GM12878 (cell line): ENCODE measurements around the gene PREB. TPM values are rescaled to one million over a fixed set of nuclear protein-coding genes. Genes with fewer than 3 reads are reported as not detected.

Source experiments
- ATAC-seq: fragments of 200-7000 bp; cut with Tn5 transposase; 3 replicates; pipeline ENCODE4 v1.9.1; 2020; ENCODE audit warnings: mild to moderate bottlenecking, moderate library complexity
- BruUV-seq: library from RNA; stranded (reverse); fragments of 400-500 nt; replicated peaks from 2 replicates; lab custom pipeline; 2021; lab: Mats Ljungman, UMichigan
- CTCF ChIA-PET: fragments of 300-600 bp; sonication (Branson Sonifier 250); formaldehyde crosslinking; extraction: SDS; loops from one replicate; lab custom pipeline; 2021; ENCODE audit warnings: inconsistent platforms; lab: Yijun Ruan, JAX
- POLR2A ChIA-PET: fragments of 350-600 bp; formaldehyde crosslinking; extraction: SDS; loops from one replicate; lab custom pipeline; 2021; ENCODE audit warnings: inconsistent platforms; lab: Charles Lee
- RAD21 ChIA-PET: fragments of 300-600 bp; sonication (Branson Sonifier 250); formaldehyde crosslinking; loops from one replicate; lab custom pipeline; 2023; ENCODE audit warnings: antibody characterized with exemption; ENCODE audit not compliant: unreplicated experiment; lab: Charles Lee
- SMC1A ChIA-PET: fragments of 300-600 bp; sonication (Branson Sonifier 250); formaldehyde crosslinking; loops from one replicate; lab custom pipeline; 2023; ENCODE audit not compliant: unreplicated experiment, uncharacterized antibody; lab: Charles Lee
- DNase-seq: peaks from one replicate; pipeline ENCODE4 v3.0.0-alpha.2; 2011; ENCODE audit warnings: low read depth, low spot score
- FAIRE-seq: peaks from 3 replicates; lab custom pipeline; 2011; peaks lifted over from hg19 to GRCh38; lab: Jason Lieb, UNC
- H2AFZ ChIP-seq: 2 replicates; pipeline ENCODE4 v1.6.0; 2011; ENCODE audit warnings: low read depth, low read length, control low read depth; ENCODE audit not compliant: control insufficient read depth
- H3K27ac ChIP-seq: 2 replicates; pipeline ENCODE4 v1.5.1; 2011; ENCODE audit warnings: control low read depth; ENCODE audit not compliant: control insufficient read depth, insufficient read depth
- H3K27me3 ChIP-seq, 2 experiments: replicated peaks in 1 of 2; 2 replicates each; pipeline versions ENCODE4 v1.6.0 to v1.6.1; 2011; ENCODE audit warnings: low read length in 1 of 2; ENCODE audit not compliant: control insufficient read depth in 2 of 2, insufficient read depth in 2 of 2
- H3K36me3 ChIP-seq, 2 experiments: 2 replicates each; pipeline ENCODE4 v1.5.1; 2011; ENCODE audit warnings: low read length in 1 of 2; ENCODE audit not compliant: control insufficient read depth in 2 of 2, insufficient read depth in 2 of 2
- H3K4me1 ChIP-seq: 2 replicates; pipeline ENCODE4 v1.6.1; 2011; ENCODE audit warnings: mild to moderate bottlenecking, low read length, moderate library complexity, mixed read lengths; ENCODE audit not compliant: control insufficient read depth, insufficient read depth
- H3K4me2 ChIP-seq: 2 replicates; pipeline ENCODE4 v1.6.0; 2011; ENCODE audit warnings: control low read depth; ENCODE audit not compliant: control insufficient read depth, insufficient read depth
- H3K4me3 ChIP-seq: fragments of 200-600 bp; sonication (generic); 2 replicates; pipeline ENCODE4 v1.5.1; 2016
- H3K79me2 ChIP-seq: 2 replicates; pipeline ENCODE4 v1.6.0; 2011; ENCODE audit warnings: low read length; ENCODE audit not compliant: control insufficient read depth, insufficient read depth
- H3K9ac ChIP-seq: 2 replicates; pipeline ENCODE4 v1.8.0; 2011; ENCODE audit warnings: low read length, control low read depth, mixed read lengths; ENCODE audit not compliant: control insufficient read depth, insufficient read depth
- H3K9me3 ChIP-seq: replicated peaks from 3 replicates; pipeline ENCODE4 v1.5.1; 2011; ENCODE audit warnings: mild to moderate bottlenecking, low read length; ENCODE audit not compliant: control insufficient read depth, insufficient read depth
- H4K20me1 ChIP-seq: 2 replicates; pipeline ENCODE4 v1.6.0; 2011; ENCODE audit not compliant: control insufficient read depth, insufficient read depth
- CREB1 ChIP-seq: IDR thresholded peaks from 2 replicates; pipeline ENCODE4 v1.6.1; 2012; ENCODE audit warnings: low read depth, mild to moderate bottlenecking, inconsistent platforms
- ELK1 ChIP-seq: IDR thresholded peaks from 2 replicates; pipeline ENCODE4 v1.6.1; 2012; ENCODE audit warnings: low read depth, low read length, improper control_type of control experiment
- ESRRA ChIP-seq: IDR thresholded peaks from 2 replicates; pipeline ENCODE4 v1.6.1; 2012; ENCODE audit warnings: mild to moderate bottlenecking, low read length, improper control_type of control experiment
- NKRF ChIP-seq: fragments of 450-650 bp; conservative IDR thresholded peaks from 2 replicates; pipeline ENCODE4 v1.6.1; 2017; ENCODE audit warnings: mild to moderate bottlenecking, moderate library complexity
- NR2C1 ChIP-seq: fragments of 450-650 bp; IDR thresholded peaks from 2 replicates; pipeline ENCODE4 v1.6.1; 2017; ENCODE audit warnings: antibody characterized with exemption, mild to moderate bottlenecking, moderate library complexity
- POLR2AphosphoS5 ChIP-seq: IDR thresholded peaks from 2 replicates; pipeline ENCODE4 v1.6.1; 2011; ENCODE audit warnings: mild to moderate bottlenecking, low read length, inconsistent platforms
- SMC3 ChIP-seq: IDR thresholded peaks from 2 replicates; pipeline ENCODE4 v1.6.1; 2011; ENCODE audit warnings: low read length, improper control_type of control experiment, borderline replicate concordance
- SP1 ChIP-seq: IDR thresholded peaks from one replicate; pipeline ENCODE4 v1.6.1; 2011; ENCODE audit warnings: low read depth, low read length
- SREBF1 ChIP-seq: IDR thresholded peaks from 2 replicates; pipeline ENCODE4 v1.6.1; 2012; ENCODE audit warnings: mild to moderate bottlenecking, low read length
- YBX1 ChIP-seq: fragments of 450-650 bp; IDR thresholded peaks from 2 replicates; pipeline ENCODE4 v1.6.1; 2016; ENCODE audit warnings: antibody characterized with exemption
- ZBED1 ChIP-seq: IDR thresholded peaks from 2 replicates; pipeline ENCODE4 v1.6.1; 2016; ENCODE audit warnings: borderline replicate concordance
- ZBTB33 ChIP-seq: fragments of 450-650 bp; IDR thresholded peaks from 2 replicates; pipeline ENCODE4 v1.6.1; 2017; ENCODE audit warnings: mild to moderate bottlenecking
- ZNF207 ChIP-seq: fragments of 450-650 bp; IDR thresholded peaks from 2 replicates; pipeline ENCODE4 v1.6.1; 2014; ENCODE audit warnings: antibody characterized with exemption, mild to moderate bottlenecking, borderline replicate concordance
- WGBS: methylation state at CpG from one replicate; pipeline ENCODE4 v1.1.6; 2016; ENCODE audit warnings: low lambda C conversion rate; ENCODE audit not compliant: insufficient replicate concordance, insufficient coverage; ENCODE audit errors: missing lambda C conversion rate; 5-methylcytosine and 5-hydroxymethylcytosine counted together
- in situ Hi-C: fragments of 300-500 bp; cut with MboI; formaldehyde crosslinking; loops from 9 replicates; pipeline ENCODE4 v1.14.3; 2018; ENCODE audit warnings: mixed read lengths
- intact Hi-C: fragments of 100-400 bp; cut with micrococcal nuclease; formaldehyde crosslinking; loops from one replicate; pipeline ENCODE4 v1.14.2; 2022; ENCODE audit not compliant: unreplicated experiment
- polyA plus RNA-seq, 11 experiments: library from polyadenylated mRNA; depleted of rRNA in 4 of 11; unstranded in 6 of 11; stranded (reverse) in 5 of 11; fragments of >200 nt; fragmentation: Nextera tagmentation in 4 of 11; fragmentation: Illumina TruSeq in 1 of 11; extraction: Ambion mirVana in 4 of 11; extraction: Trizol in 1 of 11; gene quantifications; 1 replicate in 1 of 11; 2 replicates in 10 of 11; pipeline versions ENCODE4 v1.2.1 to v1.2.3, GENCODE V29; 2011 to 2016; ENCODE audit warnings: inconsistent platforms in 2 of 11, missing spikeins in 2 of 11, low read depth in 1 of 11
- total RNA-seq, 4 experiments: library from RNA; depleted of rRNA in 3 of 4; stranded (reverse); fragments of >200 nt in 3 of 4; fragmentation: Illumina TruSeq in 1 of 4; extraction: Trizol in 1 of 4; gene quantifications; 2 replicates each; pipeline versions ENCODE4 v1.2.1 to v1.2.3, GENCODE V29; 2013 to 2021

Gene PREB
- total and polyA plus RNA-seq, 10 of the 15 experiments (the other 5 are each of a cell fraction or from before 2014, with no cell fraction given) = 26.3 to 101 (median 52.7) TPM

- no peaks in the 10 kb centered on the region for H3K9me3 ChIP-seq
- BruUV-seq = no TSS peak
- H2AFZ ChIP-seq = no peak overlapping the region
- H3K27ac ChIP-seq = no peak overlapping the region
- H3K9ac ChIP-seq = no peak overlapping the region
- H3K79me2 ChIP-seq = no peaks in the 10 kb centered on the region
- H3K4me2 ChIP-seq = no peak overlapping the region
- ATAC-seq (no peak), FAIRE-seq (no peak)
- peaks cover 6% of the 10 kb centered on the region; the same call in 1 of the 2 replicates for H3K4me1 ChIP-seq
- H4K20me1 ChIP-seq = no peaks in the 10 kb centered on the region
- no peaks in the 10 kb centered on the region; a peak in 1 of 4 replicates for H3K27me3 ChIP-seq
- WGBS = 34% methylated on average over 15 of the region's 15 CpGs
- no peaks in the 10 kb centered on the region for H3K36me3 ChIP-seq
- no peak for TF ChIP-seq ZNF207
- no peak for TF ChIP-seq SP1
- no peak for TF ChIP-seq YBX1
- TF ChIP-seq NR2C1 = no peak
- no peak for TF ChIP-seq SMC3
- TF ChIP-seq ZBED1 = no peak
- no peak for TF ChIP-seq SREBF1
- no peak for TF ChIP-seq CREB1
- no peak for TF ChIP-seq POLR2AphosphoS5
- TF ChIP-seq ESRRA = no peak
- TF ChIP-seq ELK1 = no peak
- no peak for TF ChIP-seq ZBTB33
- TF ChIP-seq NKRF = no peak
- TF ChIP-seq, all 136 proteins: peak for 0
- RAD21 ChIA-PET = no interaction called here
- no peak overlapping the region for H3K4me3 ChIP-seq
- POLR2A ChIA-PET = interaction anchor here (1.0 kb wide), 1 partner anchor 10 kb away, joined by 3 read pairs; no protein-coding TSS in a partner anchor
- CTCF ChIA-PET = interaction anchor here (0.6 to 0.7 kb wide), 2 partner anchors 68 to 102 kb away, joined by 3 read pairs; no protein-coding TSS in a partner anchor
- SMC1A ChIA-PET = interaction anchor here (2.0 kb wide), 1 partner anchor 78 kb away, joined by 4 read pairs; no protein-coding TSS in a partner anchor
- no peak for DNase-seq
- intact Hi-C loops (loop anchor here (10.0 kb wide), 1 partner anchor 107 kb away; the partner anchor contains the start of gene TRIM54), in situ Hi-C loops (no loop called here)
Observed at GRCh38 chr2:27177441-27178351, 43.3 kb upstream of the PREB start.
